CD4-positive, alpha-beta T cell treated with Interleukin-17A for 1 hour (primary cell): ENCODE measurements around the gene ITIH3.

Source experiments
- DNase-seq: peaks from one replicate; pipeline ENCODE4 v3.0.0-alpha.2; 2020

ITIH3 gene

DNA sequence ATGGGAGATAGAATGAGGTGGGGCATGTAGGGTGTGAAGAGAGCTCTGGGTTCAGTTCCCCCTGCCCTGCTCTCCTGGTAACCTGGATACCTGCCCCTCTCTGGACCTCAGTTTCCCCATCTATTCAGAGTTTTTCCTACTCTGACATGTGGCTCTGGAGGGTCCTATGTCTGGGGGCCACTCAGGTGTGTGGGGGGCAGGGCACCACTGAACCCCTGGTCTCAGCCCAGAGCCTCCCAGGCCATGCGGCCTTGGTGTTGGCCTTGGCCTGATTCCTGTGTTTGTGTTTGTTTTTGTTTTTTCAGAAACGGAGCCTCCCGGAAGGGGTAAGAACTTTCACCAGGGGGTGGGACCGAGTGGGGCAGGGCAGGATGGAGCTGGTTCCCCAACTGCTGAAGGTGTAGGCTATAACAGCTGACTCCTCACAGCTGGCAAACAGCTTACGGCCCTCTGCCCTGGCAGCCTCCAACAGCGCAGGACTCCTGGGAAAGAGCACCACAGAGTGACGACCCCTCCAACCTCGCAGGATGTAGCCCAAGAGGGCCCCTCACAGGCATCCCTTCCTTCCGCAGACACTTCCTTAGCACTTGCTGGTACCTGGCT, 803 bp downstream of the ITIH3 start:
- DNase-seq = no peak

GRCh38 chr3:52796411-52796810, 1.8 kb downstream of the ITIH3 start:
- DNase-seq = no peak

- no peak for DNase-seq
Measured at GRCh38 chr3:52798376-52798977, 3.9 kb downstream of the ITIH3 start.

DNA sequence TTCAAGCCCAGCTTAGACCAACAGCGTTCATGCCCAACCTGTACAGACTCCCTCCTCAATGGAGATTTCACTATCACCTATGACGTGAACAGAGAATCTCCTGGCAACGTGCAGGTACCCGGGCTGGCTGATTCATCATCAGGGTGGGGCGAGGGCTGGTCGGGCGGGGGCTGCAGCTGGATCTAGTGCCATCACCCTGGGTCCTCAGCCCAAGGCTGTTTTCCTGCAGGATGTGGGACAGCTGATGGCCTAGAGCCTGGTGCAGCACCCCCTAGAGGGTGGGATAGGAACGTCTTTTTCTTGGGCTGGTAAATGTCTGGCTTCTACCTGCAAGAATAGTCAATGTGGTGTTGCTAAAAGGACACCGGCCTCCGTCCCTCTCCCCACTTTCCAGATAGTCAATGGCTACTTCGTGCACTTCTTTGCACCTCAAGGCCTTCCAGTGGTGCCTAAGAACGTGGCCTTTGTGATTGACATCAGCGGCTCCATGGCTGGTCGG, 4.4 kb downstream of the ITIH3 start:
- DNase-seq = peak; percentile 11

DNA sequence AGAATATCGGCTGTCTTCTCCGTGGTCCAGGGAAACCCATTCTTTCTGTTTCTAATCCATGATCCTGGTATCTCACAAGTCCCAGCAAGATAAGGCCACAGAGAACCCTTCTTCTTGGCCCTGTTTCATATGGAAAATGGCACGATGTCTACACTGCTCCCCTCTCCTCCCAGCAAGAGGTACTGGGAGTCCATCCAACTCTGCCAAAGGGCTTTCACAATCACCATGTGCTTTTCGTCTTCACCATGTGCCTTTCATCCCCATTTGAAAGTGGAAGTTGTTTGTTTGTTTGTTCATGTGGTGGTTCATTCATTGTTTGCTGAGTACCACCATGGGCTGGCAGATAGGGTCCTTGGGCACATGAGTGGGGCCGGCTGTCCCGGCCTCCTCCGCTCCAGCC, 5.5 kb downstream of the ITIH3 start:
- no peak for DNase-seq

DNA sequence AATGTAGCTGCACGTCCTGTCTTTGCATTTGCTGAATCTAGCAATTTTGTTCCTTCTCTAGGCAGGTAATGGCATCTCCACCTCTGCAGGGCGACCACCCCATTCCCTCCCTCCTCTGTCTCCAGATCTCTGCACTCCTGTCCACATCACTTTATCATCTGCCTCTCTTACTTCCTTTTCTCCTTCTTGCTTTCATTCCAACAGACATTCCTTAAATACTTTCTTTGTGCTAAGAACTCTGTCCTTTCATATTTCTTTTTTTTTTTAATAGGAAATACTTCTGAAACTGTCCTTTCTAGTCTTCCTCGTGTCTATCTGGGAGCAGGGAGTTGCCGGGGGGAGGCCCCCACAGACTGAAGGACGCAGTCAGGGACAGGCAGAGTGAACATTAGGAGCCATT, 7.2 kb downstream of the ITIH3 start:
- no peak for DNase-seq

- no peak for DNase-seq
Measured at GRCh38 chr3:52805270-52806039, 10.9 kb downstream of the ITIH3 start.

DNA sequence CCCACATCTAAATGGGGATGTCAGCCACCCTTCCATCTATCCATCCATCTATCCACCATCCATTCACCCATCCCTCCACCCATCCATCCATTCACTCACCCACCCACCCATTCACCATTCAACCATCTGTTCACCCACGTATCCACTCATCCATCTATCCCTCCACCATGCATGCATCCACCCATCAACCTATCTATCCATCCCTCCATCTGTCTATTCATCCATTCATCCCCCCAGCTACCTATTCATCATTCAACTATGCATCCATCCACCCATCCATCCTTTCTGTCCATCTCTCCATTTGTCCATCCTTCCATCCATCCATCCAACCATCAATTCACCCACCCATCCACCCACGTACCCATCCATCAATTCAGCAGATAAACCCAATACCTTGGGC, 14.6 kb downstream of the ITIH3 start:
- DNase-seq = no peak

DNA sequence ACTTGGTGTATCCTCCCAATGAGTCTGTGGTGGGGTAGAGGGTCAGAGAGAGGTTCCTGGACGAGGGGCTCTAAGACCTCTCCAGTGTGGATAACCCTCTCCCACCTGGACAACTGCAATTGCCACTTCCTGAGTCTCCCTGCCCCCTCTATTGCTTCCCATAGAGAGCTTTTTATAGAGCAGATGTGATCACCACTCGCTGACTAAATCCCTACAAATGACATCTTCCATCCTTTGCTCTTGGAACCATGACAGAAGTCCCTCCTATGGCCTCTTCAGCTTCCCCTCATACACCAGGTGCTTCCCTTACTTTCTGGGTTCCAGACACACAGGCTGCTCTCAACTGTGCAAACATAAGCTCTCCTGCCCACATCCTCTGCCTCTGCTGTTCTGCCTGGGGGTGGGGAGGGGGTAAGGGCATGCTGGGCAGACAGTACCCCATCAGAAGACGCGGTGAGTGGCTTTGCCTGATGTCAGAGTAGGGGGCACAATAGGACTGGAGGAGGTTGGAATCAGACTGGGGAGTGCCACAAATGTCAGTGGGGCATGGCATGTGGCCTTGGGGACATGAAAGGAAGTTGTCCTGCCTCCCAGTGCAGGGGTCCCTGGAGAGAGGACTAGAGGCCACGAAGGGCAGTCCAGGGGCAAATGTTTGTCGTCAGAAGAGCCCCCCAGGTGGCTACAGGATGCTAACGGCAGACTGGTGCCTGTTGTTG, 15.2 kb downstream of the ITIH3 start:
- no peak for DNase-seq

DNA sequence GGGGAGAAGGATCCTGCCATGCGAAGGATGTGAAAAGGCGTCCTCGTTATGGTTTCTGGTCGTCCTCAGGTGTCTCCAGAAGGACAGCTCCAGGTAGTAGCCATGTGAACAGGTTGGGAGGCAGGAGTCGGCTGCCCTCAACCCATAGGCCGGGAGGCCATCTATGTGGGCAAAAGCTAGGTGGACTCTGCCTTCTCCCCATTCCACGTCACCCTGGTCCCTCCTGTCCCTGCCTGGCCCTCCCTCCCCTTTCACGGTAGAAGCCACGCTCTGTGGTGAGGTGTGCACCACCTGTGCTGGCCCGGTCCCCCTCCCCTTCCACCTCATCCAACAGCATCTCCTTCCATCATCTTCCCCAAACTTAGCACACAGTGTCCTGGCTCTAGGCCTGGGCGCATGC, 16.3 kb downstream of the ITIH3 start:
- no peak for DNase-seq

GRCh38 chr3:52811452-52812011, 16.9 kb downstream of the ITIH3 start:
- DNase-seq = no peak

DNA sequence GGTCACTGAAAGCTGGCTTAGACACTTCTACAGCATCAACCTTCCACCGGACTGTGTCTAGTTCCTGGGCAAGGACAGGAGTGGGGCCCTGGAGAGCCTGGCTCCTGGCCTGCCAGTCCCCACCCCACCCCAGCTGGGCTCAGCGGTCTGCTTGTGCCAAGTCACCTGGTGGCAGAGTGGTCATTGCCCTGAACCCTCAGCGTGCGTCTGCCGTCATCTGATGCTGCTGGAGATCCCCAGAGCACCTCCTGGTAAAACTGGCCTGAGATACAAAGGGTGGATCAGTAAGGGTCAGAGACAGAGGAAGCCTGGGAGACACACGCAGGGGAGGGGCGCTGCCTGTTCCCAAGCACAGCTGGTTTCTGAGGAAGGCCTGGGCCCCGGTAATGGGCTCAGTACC, 19.2 kb downstream of the ITIH3 start:
- no peak for DNase-seq

GRCh38 chr3:52816199-52816598, 21.6 kb downstream of the ITIH3 start:
- DNase-seq = no peak

- DNase-seq = no peak
Measured at GRCh38 chr3:52816654-52817053, 22.1 kb downstream of the ITIH3 start.

GRCh38 chr3:52817221-52817620, 22.6 kb downstream of the ITIH3 start:
- DNase-seq = no peak

GRCh38 chr3:52817860-52818259, 23.3 kb downstream of the ITIH3 start:
- no peak for DNase-seq

DNA sequence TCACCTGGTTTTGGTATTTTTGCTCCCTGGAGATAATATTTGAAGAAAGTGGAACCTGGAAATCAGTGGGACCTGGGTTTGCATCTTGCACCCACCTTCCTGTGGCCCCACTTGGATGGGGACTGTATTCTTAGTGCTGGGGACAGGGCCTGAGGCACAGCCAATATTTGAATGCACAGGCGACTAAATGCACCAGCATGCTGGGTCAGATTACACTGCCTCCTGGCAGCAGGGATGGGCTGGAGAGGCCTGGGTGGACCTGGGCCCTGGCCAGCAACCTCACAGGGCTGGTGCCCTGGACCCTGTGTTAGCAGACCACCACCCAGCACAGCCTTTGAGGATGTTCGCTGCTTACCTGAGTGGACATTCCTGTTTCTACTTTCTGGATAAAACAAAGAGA, 25.3 kb downstream of the ITIH3 start:
- no peak for DNase-seq

GRCh38 chr3:52820736-52821135, 26.1 kb downstream of the ITIH3 start:
- no peak for DNase-seq

DNA sequence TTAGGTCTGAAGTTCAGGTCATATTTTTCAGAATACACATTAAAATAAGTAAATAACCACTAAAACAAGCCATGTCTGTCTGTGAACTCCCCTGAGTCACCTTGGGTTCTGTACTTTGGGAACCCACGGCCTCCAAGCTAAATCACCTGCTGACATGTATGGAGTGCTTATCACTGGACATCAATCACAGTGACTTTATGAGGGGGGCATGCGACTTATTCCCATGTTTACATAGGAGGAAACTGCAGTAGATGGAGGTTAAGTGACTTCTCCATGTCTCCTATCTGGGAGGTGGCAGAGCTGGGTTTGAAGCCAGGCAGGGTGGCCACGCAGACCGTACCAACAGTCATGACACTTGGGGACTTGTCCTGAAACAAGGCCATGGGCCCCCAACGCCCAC, 27.8 kb downstream of the ITIH3 start:
- no peak for DNase-seq

DNA sequence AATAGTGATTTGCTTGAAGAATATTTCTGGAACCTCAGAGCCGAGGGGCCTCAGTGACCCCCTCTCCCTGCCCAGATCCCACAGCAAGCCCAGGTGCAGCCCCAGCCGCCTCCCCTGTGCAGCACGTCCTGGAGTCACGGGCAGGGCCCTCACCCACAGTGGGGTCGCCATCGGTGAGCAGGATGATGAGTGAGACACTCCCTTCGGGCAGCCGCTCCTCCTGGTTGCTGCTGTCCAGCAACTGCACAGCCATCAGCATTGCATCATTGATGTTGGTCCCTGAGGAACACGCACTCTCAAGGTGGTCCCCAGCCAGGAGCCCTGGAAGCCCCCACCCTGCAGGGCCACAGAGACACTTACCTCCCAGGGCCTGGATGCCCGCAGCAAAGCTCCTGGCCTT, 29.4 kb downstream of the ITIH3 start:
- DNase-seq = no peak

DNA sequence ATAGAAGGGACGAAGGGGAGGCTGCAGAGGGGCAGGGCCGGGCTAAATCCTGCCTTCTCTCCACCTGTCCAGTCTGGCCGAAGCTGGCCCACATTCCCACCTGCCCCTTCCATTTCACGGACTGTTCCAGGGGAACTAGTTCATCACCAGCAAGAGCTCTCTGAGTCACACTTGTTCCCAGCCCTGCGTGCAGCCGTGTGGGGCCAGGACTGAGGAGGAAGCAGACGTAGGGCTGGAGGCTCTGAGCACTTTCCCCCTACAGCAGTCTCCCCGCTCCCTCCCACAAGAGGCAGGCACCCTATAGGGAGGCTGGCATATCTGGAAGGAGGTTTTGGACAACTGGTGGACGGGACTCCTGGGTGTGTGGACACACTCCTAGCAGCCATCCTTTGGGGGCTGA, 32.8 kb downstream of the ITIH3 start:
- DNase-seq = no peak

GRCh38 chr3:52827866-52828376, 33.3 kb downstream of the ITIH3 start:
- DNase-seq = no peak

GRCh38 chr3:52829482-52829881, 34.9 kb downstream of the ITIH3 start:
- no peak for DNase-seq
